Right ventricle myocardium inferior (tissue), 1 donor: Measurements from ENCODE around the gene CHTF18. TPM values are rescaled to one million over a fixed set of nuclear protein-coding genes. Genes with fewer than 3 reads are reported as not detected.

Experiments used
- ATAC-seq: fragments of 200-7000 bp; cut with Tn5 transposase; one replicate; pipeline ENCODE4 v1.9.1; 2020; ENCODE audit warnings: mild to moderate bottlenecking, moderate library complexity
- DNase-seq: peaks from one replicate; pipeline ENCODE4 v3.0.0; 2021; ENCODE audit errors: missing footprints
- intact Hi-C: fragments of 100-400 bp; cut with DNase I; formaldehyde crosslinking; loops from one replicate; pipeline ENCODE4 v1.11.0; 2022
- total RNA-seq: library from RNA; stranded (reverse); fragmentation: NEBNext Ultra II Directional; extraction: Animal tissue kit (Norgen Biotek cat#: 25700); gene quantifications from one replicate; pipeline ENCODE4 v1.2.1, GENCODE V29; 2021
- donor health status: DM: no; HTN: yes; CAD: no; lungs with severe emphysema.

CHTF18 gene
- total RNA-seq, 1 donor from 2014 or later = 6.4 TPM

GRCh38 chr16:756428-756827 lies 32.0 kb upstream of the CHTF18 start:
- intact Hi-C loops = no loop called here
- DNase-seq = no peak
- ATAC-seq = no peak

- DNase-seq (peak; percentile 64), ATAC-seq (no peak)
- intact Hi-C loops = no loop called here
Measured at GRCh38 chr16:759110-759910, 29.1 kb upstream of the CHTF18 start.

GRCh38 chr16:760065-760464 lies 28.4 kb upstream of the CHTF18 start:
- intact Hi-C loops = no loop called here
- DNase-seq (no peak), ATAC-seq (no peak)

GRCh38 chr16:760545-761343 lies 27.7 kb upstream of the CHTF18 start, which contains the start of gene MSLN:
Gene MSLN, plus strand, starts transcription at chr16:760734. Its CDS starts 1,947 bp downstream, at chr16:762681.
- ATAC-seq = peak; percentile 19
- DNase-seq = peak; percentile 68
- intact Hi-C loops = no loop called here

DNA sequence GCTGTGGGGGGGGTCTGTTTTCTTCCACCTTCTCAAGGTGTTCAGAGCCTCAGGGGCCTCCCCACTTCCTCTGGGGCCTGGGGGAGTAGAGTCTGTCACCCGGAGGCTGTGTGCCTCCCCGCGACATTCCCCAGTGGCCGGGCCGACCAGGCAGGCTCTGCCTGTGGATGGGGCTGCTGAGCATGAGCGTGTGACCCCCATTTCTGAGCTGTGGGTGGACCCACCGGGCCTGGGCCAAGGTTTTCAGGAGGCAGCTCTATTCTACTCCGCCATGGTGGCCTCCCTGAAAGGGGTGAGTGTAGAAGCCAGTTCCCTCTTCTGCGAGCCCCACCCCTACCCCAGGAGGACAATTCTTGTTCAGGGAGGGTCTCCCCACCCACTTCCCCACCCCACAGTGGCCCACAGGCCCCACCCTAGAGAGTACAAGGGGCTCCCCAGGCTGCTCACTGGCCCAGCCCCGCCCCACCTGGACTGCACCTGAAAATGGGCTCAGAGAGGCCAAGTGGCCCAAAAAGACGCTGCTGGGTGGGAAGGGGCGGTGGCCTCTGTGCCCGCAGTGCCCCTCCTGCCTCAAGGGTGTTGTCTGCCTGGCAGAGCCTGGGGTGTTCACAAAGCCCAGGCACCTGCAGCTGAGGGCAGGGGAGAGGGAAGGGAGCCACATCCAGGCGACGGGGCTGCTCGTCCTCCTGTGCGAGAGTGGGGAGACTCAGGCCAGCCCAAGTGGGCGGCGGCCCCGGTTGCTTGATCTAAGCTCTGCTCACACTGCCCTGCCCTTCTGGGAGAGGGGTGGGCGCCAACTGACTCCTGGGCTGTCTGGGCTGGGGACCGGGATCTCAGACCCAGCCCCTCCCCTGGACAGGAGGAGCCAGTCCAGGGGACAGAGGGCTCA lies 26.6 kb upstream of the CHTF18 start:
- intact Hi-C loops = no loop called here
- ATAC-seq (no peak), DNase-seq (peak; percentile 57)

DNA sequence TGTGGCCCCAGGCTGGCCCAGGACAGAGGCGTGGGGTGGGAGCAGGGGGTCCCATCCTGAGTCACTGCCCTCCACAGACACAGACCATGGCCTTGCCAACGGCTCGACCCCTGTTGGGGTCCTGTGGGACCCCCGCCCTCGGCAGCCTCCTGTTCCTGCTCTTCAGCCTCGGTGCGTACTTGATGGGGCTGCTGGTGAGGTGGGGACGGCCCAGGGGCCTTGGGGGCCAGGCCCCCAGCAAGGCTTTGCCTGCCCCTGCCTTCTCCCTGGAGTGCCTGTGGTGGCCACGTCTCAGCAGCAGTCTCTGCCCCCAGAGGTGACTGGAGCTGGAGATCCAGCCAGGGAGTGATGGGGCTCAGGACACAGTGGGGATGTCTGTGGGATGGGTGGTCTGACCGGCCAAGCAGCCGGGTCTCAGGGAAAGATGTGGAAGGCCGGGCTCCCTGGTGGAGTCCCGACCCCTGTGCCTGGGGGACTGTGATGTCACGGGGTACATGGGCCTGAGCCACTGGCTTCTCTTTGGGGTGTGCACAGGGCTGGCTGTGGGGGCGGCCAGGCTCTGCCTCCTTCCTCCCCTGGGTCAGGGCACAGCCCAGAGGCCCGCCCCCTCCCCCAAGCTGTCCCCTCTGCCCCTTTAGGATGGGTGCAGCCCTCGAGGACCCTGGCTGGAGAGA lies 25.7 kb upstream of the CHTF18 start:
- intact Hi-C loops = no loop called here
- no peak for ATAC-seq
- DNase-seq = peak; percentile 33

- intact Hi-C loops = no loop called here
- ATAC-seq (no peak), DNase-seq (peak; percentile 28)
Measured at GRCh38 chr16:763369-764183, 24.8 kb upstream of the CHTF18 start.

- intact Hi-C loops = no loop called here
- peak; percentile 4 for DNase-seq
- ATAC-seq = no peak
Measured at GRCh38 chr16:764184-764750, 24.2 kb upstream of the CHTF18 start.

DNA sequence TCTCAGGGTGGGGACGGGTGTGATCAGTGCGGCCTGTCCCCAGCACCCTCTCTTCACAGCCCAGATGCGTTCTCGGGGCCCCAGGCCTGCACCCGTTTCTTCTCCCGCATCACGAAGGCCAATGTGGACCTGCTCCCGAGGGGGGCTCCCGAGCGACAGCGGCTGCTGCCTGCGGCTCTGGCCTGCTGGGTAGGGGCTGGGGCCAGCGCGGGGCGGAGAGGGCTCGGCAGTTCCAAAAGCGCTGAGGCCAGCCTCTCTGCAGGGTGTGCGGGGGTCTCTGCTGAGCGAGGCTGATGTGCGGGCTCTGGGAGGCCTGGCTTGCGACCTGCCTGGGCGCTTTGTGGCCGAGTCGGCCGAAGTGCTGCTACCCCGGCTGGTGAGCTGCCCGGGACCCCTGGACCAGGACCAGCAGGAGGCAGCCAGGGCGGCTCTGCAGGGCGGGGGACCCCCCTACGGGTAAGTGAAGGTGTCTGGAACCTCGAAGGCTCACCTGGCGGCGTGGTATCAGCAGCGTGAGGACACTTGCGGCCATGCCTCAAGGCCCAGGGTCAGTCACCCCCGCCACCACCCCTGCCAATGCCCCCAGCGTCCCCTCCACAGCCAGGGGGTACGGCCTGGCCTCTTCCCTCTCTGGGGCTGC lies 23.5 kb upstream of the CHTF18 start:
- DNase-seq = peak; percentile 65

DNA sequence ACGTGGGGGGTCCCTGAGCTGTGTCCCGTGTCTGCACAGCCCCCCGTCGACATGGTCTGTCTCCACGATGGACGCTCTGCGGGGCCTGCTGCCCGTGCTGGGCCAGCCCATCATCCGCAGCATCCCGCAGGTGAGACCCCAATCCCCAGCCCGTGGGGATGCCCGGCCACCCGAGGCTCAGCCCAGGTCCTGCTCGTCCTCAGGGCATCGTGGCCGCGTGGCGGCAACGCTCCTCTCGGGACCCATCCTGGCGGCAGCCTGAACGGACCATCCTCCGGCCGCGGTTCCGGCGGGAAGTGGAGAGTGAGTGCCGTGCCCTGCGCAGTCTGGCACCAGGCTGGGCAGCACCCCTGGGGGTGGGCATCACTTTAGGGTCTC lies 22.9 kb upstream of the CHTF18 start:
- intact Hi-C loops = no loop called here
- ATAC-seq (no peak), DNase-seq (peak; percentile 66)

More for the DNA sequence above, 23.5 kb upstream of the CHTF18 start:
- intact Hi-C loops = no loop called here
- no peak for ATAC-seq

DNA sequence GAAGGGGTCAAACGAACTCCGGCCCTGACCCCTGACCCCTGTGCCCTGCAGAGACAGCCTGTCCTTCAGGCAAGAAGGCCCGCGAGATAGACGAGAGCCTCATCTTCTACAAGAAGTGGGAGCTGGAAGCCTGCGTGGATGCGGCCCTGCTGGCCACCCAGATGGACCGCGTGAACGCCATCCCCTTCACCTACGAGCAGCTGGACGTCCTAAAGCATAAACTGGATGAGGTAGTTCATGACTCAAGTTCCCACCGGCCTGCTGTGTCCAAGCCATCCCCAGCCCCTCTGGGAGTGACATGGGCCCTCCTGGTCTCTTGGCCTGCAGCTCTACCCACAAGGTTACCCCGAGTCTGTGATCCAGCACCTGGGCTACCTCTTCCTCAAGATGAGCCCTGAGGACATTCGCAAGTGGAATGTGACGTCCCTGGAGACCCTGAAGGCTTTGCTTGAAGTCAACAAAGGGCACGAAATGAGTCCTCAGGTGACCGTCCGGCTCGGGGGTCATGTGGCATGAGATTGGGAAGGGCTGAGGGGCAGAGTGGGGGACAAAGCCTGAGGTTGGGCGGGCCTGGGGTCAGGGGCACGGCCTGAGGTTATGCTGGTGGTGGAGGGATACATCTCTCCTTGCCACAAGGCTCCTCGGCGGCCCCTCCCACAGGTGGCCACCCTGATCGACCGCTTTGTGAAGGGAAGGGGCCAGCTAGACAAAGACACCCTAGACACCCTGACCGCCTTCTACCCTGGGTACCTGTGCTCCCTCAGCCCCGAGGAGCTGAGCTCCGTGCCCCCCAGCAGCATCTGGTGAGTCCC lies 22.2 kb upstream of the CHTF18 start:
- ATAC-seq = no peak
- intact Hi-C loops = no loop called here
- DNase-seq = peak; percentile 37

GRCh38 chr16:766820-767640 lies 21.4 kb upstream of the CHTF18 start:
- ATAC-seq (no peak), DNase-seq (peak; percentile 11)
- intact Hi-C loops = no loop called here

DNA sequence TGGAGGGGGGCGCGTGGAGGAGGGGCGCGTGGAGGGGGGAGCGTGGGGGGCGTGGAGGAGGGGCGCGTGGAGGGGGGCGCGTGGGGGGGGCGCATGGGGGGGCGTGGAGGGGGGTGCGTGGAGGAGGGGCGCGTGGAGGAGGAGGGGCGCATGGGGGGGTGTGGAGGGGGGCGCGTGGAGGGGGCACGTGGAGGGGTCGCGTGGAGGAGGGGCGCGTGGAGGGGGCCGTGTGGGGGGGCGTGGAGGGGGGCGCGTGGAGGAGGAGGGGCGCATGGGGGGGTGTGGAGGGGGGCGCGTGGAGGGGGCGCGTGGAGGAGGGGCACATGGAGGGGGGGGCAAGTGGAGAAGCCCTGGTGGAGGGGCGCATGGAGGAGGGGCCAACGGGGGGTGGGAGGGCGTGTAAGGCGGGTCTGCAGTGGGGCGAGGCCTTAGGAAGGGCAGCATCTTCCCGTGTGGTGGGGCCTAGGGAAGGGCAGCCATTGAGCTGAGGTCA lies 20.6 kb upstream of the CHTF18 start:
- ATAC-seq (no peak), DNase-seq (no peak)
- intact Hi-C loops = no loop called here

DNA sequence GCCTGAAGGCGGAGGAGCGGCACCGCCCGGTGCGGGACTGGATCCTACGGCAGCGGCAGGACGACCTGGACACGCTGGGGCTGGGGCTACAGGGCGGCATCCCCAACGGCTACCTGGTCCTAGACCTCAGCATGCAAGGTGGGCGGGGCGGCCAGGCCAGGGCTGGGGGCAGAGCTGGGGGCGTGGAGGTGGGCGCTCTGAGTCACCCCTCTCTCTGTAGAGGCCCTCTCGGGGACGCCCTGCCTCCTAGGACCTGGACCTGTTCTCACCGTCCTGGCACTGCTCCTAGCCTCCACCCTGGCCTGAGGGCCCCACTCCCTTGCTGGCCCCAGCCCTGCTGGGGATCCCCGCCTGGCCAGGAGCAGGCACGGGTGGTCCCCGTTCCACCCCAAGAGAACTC lies 20.0 kb upstream of the CHTF18 start:
- intact Hi-C loops = no loop called here
- DNase-seq = peak; percentile 65
- ATAC-seq = no peak

GRCh38 chr16:769184-769784 lies 19.1 kb upstream of the CHTF18 start:
- ATAC-seq = no peak

More at GRCh38 chr16:769184-769784, 19.1 kb upstream of the CHTF18 start:
- intact Hi-C loops = no loop called here
- peak; percentile 1 for DNase-seq
